Measurements from ENCODE around the gene RELT.

The RELT gene

DNA sequence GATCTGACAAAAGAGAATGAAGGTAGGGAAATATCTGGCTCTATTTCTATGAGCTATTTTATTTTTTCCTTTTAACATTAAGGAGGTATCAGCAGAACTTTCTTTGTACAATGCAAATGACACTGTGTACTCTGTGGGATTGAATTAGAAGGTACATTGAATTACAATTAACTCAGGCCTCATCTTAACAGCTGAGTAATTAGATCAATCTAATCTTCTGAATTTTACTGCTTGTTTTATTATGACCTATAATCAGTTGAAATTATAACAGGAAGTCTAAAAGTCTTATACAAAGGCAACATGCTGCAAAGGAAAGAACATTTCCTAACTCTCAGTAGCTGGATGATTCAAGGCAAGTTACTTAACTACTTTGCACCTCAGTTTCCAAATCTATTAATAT is 69.8 kb downstream of the RELT start:
- TF ChIP-seq ZFX (IDR thresholded peaks at IDR 0.05; ENCODE audit: borderline replicate concordance), result no peak
- TF ChIP-seq, protein P1, sequence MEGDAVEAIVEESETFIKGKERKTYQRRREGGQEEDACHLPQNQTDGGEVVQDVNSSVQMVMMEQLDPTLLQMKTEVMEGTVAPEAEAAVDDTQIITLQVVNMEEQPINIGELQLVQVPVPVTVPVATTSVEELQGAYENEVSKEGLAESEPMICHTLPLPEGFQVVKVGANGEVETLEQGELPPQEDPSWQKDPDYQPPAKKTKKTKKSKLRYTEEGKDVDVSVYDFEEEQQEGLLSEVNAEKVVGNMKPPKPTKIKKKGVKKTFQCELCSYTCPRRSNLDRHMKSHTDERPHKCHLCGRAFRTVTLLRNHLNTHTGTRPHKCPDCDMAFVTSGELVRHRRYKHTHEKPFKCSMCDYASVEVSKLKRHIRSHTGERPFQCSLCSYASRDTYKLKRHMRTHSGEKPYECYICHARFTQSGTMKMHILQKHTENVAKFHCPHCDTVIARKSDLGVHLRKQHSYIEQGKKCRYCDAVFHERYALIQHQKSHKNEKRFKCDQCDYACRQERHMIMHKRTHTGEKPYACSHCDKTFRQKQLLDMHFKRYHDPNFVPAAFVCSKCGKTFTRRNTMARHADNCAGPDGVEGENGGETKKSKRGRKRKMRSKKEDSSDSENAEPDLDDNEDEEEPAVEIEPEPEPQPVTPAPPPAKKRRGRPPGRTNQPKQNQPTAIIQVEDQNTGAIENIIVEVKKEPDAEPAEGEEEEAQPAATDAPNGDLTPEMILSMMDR (IDR thresholded peaks at IDR 0.05), result no peak
- H3K27ac ChIP-seq, result no peak overlapping the region

- no peak overlapping the region for H3K27ac ChIP-seq
- TF ChIP-seq ZFX (IDR thresholded peaks at IDR 0.05; ENCODE audit: borderline replicate concordance), result no peak
- TF ChIP-seq, protein P1 (IDR thresholded peaks at IDR 0.05), result no peak
These were observed 70.6 kb downstream of the RELT start for GRCh38 chr11:73446766-73447165.
